Coronary artery (tissue), 2 donors: Measurements from ENCODE around the gene TM2D3.

Source experiments
- DNase-seq: peaks from one replicate; pipeline ENCODE4 v3.0.0-alpha.2; 2017; ENCODE audit warnings: low spot score
- H3K27ac ChIP-seq, 2 donors: fragments of 200-600 bp; sonication (generic); one replicate each; pipeline ENCODE4 v1.5.1; 2016 to 2019
- H3K4me3 ChIP-seq: fragments of 200-600 bp; sonication (generic); 2 replicates; pipeline ENCODE4 v1.5.1; 2016; ENCODE audit warnings: mild to moderate bottlenecking, moderate library complexity
- TF ChIP-seq, protein P1 (sequence below): fragments of 200-600 bp; sonication (generic); IDR thresholded peaks from one replicate; pipeline ENCODE4 v1.5.1; 2019; ENCODE audit warnings: antibody characterized with exemption

TM2D3 gene

DNA sequence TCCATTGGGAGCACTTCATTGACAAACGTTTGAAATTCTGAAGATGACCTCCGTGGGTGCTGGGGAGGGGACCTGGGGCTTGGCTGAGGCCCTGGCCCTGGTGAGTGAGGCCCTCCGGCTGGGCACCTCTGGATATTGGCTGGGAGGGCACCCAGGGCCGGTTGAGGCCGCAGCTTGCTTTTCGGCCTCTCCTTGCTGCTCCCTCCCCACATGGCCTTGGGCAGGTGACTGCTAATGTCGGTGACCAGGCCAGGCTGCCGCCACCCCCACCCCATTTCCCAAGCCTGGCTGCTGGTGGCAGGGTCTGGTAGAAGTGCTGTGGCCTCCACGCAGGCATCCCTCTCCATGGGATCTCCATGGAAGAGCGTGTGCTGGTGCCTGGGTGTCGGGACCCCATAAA is 39.5 kb downstream of the TM2D3 start:
- H3K27ac ChIP-seq, result no peak overlapping the region
- no peak overlapping the region for H3K4me3 ChIP-seq
- no peak for DNase-seq
- TF ChIP-seq, protein P1, sequence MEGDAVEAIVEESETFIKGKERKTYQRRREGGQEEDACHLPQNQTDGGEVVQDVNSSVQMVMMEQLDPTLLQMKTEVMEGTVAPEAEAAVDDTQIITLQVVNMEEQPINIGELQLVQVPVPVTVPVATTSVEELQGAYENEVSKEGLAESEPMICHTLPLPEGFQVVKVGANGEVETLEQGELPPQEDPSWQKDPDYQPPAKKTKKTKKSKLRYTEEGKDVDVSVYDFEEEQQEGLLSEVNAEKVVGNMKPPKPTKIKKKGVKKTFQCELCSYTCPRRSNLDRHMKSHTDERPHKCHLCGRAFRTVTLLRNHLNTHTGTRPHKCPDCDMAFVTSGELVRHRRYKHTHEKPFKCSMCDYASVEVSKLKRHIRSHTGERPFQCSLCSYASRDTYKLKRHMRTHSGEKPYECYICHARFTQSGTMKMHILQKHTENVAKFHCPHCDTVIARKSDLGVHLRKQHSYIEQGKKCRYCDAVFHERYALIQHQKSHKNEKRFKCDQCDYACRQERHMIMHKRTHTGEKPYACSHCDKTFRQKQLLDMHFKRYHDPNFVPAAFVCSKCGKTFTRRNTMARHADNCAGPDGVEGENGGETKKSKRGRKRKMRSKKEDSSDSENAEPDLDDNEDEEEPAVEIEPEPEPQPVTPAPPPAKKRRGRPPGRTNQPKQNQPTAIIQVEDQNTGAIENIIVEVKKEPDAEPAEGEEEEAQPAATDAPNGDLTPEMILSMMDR, result no peak

DNA sequence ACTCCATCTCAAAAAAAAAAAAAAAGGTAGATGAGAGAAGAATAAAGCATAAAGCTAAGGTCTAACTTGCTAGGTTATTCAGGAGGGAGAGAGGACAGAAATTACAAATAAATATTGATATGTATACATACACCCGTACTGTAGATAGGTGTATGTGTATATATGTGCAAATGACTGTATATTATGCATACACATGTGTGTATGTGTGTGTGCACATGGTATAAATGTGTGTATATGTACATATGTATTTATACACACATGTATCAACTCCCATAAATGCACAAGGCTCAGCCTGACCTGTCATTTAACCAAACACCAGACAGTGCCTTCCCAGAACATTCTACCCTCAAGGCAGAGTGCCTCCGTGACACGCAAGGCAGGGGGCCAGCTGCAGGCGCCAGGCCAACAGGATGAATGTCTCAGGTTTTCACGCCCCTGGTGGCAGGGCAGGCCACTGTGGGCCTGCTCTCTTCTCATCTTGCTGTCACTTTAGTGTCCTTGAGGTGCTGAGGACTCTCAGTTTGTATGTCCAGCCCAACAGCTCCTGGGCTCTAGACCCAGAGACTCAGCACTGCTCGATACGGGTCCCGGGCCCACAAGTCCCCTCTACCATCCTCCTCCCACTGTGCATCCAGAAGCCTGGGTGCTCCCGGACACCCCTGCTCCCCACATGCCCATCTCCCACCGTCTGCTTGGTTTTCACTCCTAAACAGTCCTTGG is 40.4 kb downstream of the TM2D3 start:
- TF ChIP-seq, protein P1, result no peak
- Histone ChIP-seq H3K4me3 (no peak overlapping the region), H3K27ac (no peak overlapping the region)
- DNase-seq, result no peak

DNA sequence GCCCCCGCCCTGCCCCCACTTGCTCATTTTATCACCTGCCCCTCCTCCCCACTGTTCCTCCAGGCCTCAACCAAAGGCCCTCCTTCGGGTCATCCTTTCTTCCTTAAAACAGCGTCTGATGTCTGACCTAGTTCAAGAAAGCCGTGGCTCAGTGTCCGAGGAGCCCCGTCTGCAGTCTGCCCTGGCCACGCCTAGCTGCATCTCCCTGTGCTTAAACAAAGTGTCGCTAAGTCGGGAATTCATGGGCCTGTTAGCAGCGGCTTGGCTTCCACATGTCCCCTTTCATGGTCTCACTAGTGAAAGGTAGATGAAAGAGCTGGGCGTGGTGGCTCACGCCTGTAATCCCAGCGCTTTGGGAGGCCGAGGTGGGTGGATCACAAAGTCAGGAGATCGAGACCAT is 41.2 kb downstream of the TM2D3 start:
- no peak for DNase-seq
- Histone ChIP-seq H3K27ac (no peak overlapping the region), H3K4me3 (no peak overlapping the region)

DNA sequence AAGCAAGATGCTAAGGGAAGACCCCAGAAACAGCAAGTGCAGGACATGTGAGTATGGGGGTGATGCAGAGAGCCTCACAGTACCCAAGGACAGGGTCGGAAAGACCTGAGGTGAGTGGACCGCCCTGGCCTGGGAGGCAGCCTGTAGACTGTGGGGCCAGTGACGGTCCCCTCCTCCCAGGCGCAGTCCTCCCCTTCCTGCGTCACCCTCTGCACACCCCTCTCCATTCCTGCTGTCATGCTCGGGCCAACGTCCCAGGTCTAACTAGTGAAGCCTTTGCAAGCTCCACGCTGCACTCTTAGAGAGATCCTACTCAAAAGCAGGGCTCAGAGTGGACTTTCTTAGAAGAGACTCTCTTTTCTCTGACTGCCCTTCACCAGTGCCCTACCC is 41.6 kb downstream of the TM2D3 start:
- TF ChIP-seq, protein P1, result no peak
- no peak overlapping the region for H3K4me3 ChIP-seq
- no peak for DNase-seq
- H3K27ac ChIP-seq, result no peak overlapping the region

More for the DNA sequence above, 41.2 kb downstream of the TM2D3 start:
- TF ChIP-seq, protein P1, result no peak

DNA sequence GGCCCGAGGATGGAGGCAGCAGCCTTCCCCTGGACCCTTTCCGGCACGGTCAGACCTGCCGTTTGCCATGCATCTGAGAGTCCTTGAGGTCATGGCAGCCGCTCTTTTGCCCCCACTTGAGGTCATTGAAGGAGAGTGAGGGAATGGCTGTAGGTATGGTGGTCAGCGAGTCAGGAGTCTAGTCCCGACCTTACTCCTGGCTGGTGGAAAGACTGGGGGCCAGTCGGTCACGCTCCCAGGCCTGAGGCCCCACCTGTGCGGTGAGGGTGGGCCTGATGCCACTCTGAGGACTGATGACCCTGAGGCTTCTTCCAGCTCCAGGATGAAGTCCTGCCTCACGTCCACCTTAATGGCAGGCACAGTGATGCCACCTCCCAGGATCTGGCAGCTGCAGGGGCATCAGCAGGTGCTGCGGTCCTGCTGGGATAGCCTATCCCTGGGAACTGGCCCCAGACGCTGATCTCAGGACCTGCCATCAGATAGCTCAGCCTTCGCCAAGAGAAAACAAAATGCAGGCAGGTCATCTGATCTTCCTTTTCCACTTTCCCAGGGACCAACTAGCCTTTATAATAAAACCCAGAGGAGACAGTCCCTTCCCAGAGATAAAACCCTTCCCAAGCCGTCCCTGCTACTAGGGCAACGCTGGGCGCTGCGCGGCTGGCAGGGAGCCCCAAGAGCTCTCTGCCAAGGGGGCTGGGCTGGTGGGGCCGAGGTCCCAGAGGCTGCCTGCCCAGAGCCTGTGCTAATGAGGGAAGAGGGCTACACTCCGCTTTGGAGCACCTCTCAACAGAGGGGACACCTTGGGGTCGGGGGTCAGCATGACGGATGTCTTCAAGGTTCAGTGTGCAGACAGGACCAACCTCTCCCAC is 42.2 kb downstream of the TM2D3 start:
- Histone ChIP-seq H3K27ac (no peak overlapping the region), H3K4me3 (no peak overlapping the region)
- DNase-seq, result no peak
- TF ChIP-seq, protein P1, result no peak

DNA sequence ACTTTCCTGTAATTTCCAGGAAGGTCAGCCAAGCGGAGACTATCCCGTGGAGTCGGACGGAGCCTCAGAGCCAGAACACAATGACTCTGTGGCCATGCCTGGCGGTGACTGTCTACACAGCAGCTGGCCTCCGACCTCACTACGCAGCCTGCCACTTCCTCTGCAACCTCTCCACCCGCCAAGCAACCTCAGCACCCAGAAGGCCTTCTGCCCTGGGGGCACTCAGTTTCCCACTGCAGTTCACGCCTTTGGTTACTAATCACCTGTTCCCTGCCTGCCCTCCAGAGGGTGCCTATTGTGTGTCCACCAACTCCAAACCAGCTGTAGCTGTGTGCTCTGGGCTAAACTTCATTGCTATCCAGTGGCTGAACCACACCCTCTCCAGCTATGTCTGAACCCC is 44.0 kb downstream of the TM2D3 start:
- TF ChIP-seq, protein P1, result no peak
- no peak for DNase-seq
- no peak overlapping the region for H3K27ac ChIP-seq
- H3K4me3 ChIP-seq, result no peak overlapping the region
